GM06990 (cell line): Measurements from ENCODE around the gene KLB.

Experiments
- DNase-seq: peaks from one replicate; pipeline ENCODE4 v3.0.0-alpha.2; 2011; ENCODE audit not compliant: insufficient read length; ENCODE audit errors: extremely low read depth
- H3K27me3 ChIP-seq: replicated peaks from 2 replicates; pipeline ENCODE4 v1.6.0; 2011; ENCODE audit warnings: low read length; ENCODE audit not compliant: control insufficient read depth, insufficient read depth
- H3K36me3 ChIP-seq: 2 replicates; pipeline ENCODE4 v1.5.1; 2011; ENCODE audit warnings: low read length; ENCODE audit not compliant: control insufficient read depth, insufficient read depth
- H3K4me3 ChIP-seq: replicated peaks from 2 replicates; pipeline ENCODE4 v1.5.1; 2011; ENCODE audit warnings: low read depth, mild to moderate bottlenecking, control low read depth, low read length
- TF ChIP-seq, protein P1 (sequence below): IDR thresholded peaks from 2 replicates; pipeline ENCODE4 v1.5.1; 2011; ENCODE audit warnings: low read length, control low read depth, mild to moderate bottlenecking, inconsistent platforms; ENCODE audit not compliant: insufficient read depth, poor library complexity, severe bottlenecking

Gene KLB

DNA sequence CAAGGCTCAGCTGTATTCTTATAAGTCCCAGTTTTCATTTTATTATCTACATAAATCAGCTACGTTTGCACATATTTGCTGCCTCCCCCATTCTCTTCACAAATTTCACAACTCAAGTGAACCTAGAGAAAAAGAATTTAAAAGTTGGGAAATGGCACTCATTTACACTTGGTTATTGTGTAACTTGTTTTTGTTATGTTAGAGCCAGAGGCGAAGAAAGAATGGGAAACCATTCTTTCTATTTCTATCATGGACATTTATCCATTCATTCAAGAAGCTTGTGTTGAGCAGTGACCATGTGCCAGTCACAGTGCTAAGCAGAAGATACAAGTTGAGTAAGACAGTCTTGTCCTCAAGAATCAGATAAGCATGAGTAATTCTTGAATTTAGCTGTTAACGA is 65.7 kb downstream of the KLB start:
- Histone ChIP-seq H3K4me3 (no peak overlapping the region), H3K27me3 (no peaks in the 10 kb centered on the region), H3K36me3 (0 out of 2 replicates have a peak, but pooled peaks cover 3% of the 10 kb centered on the region)
- DNase-seq: no peak
- TF ChIP-seq, protein P1, sequence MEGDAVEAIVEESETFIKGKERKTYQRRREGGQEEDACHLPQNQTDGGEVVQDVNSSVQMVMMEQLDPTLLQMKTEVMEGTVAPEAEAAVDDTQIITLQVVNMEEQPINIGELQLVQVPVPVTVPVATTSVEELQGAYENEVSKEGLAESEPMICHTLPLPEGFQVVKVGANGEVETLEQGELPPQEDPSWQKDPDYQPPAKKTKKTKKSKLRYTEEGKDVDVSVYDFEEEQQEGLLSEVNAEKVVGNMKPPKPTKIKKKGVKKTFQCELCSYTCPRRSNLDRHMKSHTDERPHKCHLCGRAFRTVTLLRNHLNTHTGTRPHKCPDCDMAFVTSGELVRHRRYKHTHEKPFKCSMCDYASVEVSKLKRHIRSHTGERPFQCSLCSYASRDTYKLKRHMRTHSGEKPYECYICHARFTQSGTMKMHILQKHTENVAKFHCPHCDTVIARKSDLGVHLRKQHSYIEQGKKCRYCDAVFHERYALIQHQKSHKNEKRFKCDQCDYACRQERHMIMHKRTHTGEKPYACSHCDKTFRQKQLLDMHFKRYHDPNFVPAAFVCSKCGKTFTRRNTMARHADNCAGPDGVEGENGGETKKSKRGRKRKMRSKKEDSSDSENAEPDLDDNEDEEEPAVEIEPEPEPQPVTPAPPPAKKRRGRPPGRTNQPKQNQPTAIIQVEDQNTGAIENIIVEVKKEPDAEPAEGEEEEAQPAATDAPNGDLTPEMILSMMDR: no peak

DNA sequence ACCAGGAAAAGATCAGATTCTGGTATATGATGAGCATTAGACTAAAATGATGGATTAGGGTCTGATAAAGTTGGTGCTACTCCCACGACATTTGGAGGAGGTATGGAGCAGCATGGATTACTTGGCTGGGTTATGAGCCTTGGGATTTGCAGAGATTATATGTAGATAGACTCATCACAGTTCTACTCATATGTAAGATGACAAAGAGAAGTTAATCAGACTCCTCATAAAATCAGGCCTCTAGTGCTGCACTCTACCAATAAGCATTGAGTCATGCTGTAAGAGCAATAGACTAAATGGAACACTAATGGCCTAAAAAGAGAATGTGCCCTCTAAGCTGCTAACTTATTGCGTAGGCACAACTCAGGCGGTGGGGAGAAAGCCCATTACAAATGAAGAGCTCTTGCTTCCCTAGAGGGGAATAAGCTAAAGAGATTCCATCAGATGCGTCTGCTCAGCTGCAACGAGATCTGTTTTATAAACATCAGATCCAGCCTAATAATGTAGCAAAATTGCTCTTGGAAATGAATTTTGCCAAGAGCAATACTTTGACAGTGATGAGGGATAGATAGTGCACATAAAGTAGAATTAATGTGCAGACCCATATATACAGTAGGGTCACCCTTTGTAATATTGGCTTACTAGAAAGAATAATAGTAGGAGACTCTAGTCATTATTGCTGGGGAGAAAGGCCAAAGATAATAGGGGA is 69.6 kb downstream of the KLB start:
- H3K4me3 ChIP-seq: no peak overlapping the region
- TF ChIP-seq, protein P1: no peak
- 0 out of 2 replicates have a peak, but pooled peaks cover 3% of the 10 kb centered on the region for H3K36me3 ChIP-seq
- no peaks in the 10 kb centered on the region for H3K27me3 ChIP-seq
- no peak for DNase-seq

DNA sequence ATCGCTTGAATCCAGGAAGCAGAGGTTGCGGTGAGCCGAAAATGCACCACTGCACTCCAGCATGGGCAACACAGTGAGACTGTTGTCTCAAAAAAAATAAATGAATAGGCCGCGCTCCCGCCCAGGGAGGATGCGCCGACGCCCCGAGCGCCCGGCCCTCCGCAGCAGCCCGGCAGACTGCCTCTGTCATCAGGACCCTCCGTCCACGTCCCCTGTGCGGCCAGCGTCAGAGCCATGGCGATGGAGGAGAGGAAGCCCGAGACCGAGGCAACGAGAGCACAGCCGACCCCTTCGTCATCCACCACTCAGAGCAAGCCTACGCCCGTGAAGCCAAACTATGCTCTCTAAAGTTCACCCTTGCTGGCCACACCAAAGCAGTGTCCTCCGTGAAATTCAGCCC is 73.5 kb downstream of the KLB start:
- no peak for DNase-seq
- no peaks in the 10 kb centered on the region for H3K27me3 ChIP-seq

DNA sequence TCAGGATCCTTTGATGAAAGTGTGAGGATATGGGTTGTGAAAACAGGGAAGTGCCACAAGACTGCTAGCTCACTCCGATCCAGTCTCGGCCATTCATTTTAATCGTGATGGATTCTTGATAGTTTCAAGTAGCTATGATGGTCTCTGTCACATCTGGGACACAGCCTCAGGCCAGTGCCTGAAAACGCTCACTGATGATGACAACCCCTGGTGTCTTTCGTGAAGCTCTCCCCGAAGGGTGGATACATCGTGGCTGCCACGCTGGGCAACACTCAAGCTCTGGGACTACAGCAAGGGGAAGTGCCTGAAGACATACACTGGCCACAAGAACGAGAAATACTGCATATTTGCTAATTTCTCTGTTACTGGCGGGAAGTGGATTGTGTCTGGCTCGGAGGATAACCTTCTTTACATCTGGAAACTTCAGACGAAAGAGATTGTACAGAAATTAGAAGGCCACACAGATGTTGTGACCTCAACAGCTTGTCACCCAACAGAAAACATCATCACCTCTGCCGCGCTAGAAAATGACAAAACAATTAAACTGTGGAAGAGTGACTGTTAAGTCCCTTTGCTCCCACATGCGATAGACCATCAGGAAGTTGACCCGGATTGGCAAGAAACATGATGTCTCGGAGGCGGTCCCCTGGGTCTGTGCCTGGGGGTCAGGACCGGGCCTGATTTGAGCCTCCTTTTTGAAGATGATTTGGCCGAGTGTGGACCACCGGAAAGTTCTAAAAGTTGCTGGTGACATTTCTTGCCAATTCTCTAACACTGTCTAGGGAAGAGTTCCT is 74.4 kb downstream of the KLB start:
- Histone ChIP-seq H3K27me3 (no peaks in the 10 kb centered on the region), H3K4me3 (no peak overlapping the region), H3K36me3 (0 out of 2 replicates have a peak, but pooled peaks cover 3% of the 10 kb centered on the region)
- DNase-seq: no peak
- TF ChIP-seq, protein P1: no peak

More for the DNA sequence above, 73.5 kb downstream of the KLB start:
- TF ChIP-seq, protein P1: no peak
- Histone ChIP-seq H3K4me3 (no peak overlapping the region), H3K36me3 (0 out of 2 replicates have a peak, but pooled peaks cover 3% of the 10 kb centered on the region)

DNA sequence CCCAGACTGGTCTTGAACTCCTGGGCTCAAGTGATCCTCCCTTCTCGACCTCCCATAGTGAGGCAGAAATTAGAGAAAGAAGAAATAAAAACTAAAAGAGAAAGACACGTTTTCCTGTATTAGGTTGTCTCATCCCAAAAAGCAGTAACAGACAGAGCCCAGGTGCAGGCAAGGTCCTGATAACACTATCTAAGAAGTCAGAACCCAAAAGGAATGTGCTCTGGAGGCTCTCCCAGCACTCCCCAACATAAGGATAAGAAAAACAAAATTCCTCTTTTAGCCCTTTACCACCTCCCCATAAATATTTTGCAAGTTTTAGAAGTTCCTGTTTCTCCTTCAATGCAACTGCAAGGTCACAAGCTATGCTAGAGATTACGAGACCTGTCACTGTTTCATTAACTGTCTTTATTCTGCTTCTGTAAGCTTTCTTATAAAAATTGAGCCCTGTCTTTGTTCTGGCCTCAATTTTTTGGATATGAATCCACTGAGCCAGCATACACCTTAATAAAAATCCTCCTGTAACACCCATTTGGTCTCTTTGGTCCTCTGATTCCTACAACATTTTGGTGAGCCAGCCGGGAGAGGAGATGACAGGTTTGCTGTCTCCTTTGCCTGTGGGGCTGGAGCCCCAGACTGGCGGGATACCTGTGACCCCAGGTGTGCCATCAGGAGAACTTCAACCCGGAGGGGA is 78.0 kb downstream of the KLB start:
- no peak for DNase-seq
- Histone ChIP-seq H3K27me3 (no peaks in the 10 kb centered on the region), H3K4me3 (no peak overlapping the region), H3K36me3 (no peaks in the 10 kb centered on the region)
- TF ChIP-seq, protein P1: no peak
